HFFc6 (cell line): ENCODE results near the gene XYLT2. TPM values are rescaled to one million over a fixed set of nuclear protein-coding genes. Genes with fewer than 3 reads are reported as not detected.

ENCODE experiments used
- DNase-seq: peaks from one replicate; pipeline ENCODE4 v3.0.0-alpha.2; 2018
- H3K27ac Mint-ChIP-seq: 2 replicates; pipeline ENCODE4 v1.8.0; 2020; ENCODE audit warnings: mild to moderate bottlenecking, mixed read lengths
- H3K27me3 Mint-ChIP-seq: 2 replicates; pipeline ENCODE4 v1.8.0; 2021; ENCODE audit warnings: mild to moderate bottlenecking, moderate library complexity, mixed read lengths; ENCODE audit not compliant: insufficient read depth
- H3K36me3 Mint-ChIP-seq: 2 replicates; pipeline ENCODE4 v1.8.0; 2021; ENCODE audit warnings: low read depth, mixed read lengths
- H3K4me1 Mint-ChIP-seq: 2 replicates; pipeline ENCODE4 v1.8.0; 2020; ENCODE audit warnings: low read depth, mixed read lengths
- H3K4me3 Mint-ChIP-seq: 2 replicates; pipeline ENCODE4 v1.8.0; 2020; ENCODE audit warnings: mild to moderate bottlenecking, moderate library complexity, mixed read lengths
- H3K9me3 Mint-ChIP-seq: 2 replicates; pipeline ENCODE4 v1.8.0; 2020; ENCODE audit warnings: mild to moderate bottlenecking, mixed read lengths
- total RNA-seq, 6 experiments: library from RNA; stranded (reverse); fragmentation: NEBNext Ultra II Directional; extraction: Animal tissue kit (Norgen Biotek cat#: 25700); gene quantifications; 2 replicates in 1 of 6; 3 replicates in 5 of 6; pipeline ENCODE4 v1.2.3, GENCODE V29; 2021
- TF ChIP-seq, protein P1 (sequence below): fragments of 200-600 bp; sonication (generic); IDR thresholded peaks from 2 replicates; pipeline ENCODE4 v1.5.0; 2021; ENCODE audit warnings: antibody characterized with exemption, mild to moderate bottlenecking

Gene XYLT2
- total RNA-seq, 6 experiments from 2014 or later, result 38.9 to 47.1 (median 43.2) TPM

DNA sequence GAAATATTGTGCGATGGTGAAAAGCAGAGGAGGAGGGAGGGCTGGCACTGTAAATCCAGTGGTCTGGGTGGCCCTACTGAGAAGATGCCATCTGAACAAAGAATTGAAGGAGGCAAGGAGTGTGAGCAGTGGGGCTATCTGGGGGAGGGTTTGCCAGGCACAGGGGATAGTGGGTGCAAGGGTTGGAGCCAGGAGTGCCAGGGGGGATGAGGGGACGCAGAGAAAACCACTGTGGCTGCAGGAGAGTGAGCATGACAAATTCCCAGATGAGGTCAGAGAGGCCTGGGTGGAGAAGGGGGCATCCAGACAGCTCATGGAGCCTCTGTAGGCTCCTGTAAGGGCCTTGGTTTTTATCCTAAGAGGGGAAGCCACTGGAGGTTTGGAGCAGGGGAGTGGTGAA is 4.8 kb downstream of the XYLT2 start:
- H3K27ac Mint-ChIP-seq, result no peak overlapping the region
- no peaks in the 10 kb centered on the region for H3K9me3 Mint-ChIP-seq
- no peak overlapping the region for H3K4me3 Mint-ChIP-seq
- no peak for DNase-seq
- TF ChIP-seq, protein P1, sequence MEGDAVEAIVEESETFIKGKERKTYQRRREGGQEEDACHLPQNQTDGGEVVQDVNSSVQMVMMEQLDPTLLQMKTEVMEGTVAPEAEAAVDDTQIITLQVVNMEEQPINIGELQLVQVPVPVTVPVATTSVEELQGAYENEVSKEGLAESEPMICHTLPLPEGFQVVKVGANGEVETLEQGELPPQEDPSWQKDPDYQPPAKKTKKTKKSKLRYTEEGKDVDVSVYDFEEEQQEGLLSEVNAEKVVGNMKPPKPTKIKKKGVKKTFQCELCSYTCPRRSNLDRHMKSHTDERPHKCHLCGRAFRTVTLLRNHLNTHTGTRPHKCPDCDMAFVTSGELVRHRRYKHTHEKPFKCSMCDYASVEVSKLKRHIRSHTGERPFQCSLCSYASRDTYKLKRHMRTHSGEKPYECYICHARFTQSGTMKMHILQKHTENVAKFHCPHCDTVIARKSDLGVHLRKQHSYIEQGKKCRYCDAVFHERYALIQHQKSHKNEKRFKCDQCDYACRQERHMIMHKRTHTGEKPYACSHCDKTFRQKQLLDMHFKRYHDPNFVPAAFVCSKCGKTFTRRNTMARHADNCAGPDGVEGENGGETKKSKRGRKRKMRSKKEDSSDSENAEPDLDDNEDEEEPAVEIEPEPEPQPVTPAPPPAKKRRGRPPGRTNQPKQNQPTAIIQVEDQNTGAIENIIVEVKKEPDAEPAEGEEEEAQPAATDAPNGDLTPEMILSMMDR, result no peak
- peaks cover 4% of the 10 kb centered on the region; the same call in 1 of the 2 replicates for H3K36me3 Mint-ChIP-seq
- no peaks in the 10 kb centered on the region; the same call in 1 of the 2 replicates for H3K27me3 Mint-ChIP-seq
- peaks cover 47% of the 10 kb centered on the region for H3K4me1 Mint-ChIP-seq

DNA sequence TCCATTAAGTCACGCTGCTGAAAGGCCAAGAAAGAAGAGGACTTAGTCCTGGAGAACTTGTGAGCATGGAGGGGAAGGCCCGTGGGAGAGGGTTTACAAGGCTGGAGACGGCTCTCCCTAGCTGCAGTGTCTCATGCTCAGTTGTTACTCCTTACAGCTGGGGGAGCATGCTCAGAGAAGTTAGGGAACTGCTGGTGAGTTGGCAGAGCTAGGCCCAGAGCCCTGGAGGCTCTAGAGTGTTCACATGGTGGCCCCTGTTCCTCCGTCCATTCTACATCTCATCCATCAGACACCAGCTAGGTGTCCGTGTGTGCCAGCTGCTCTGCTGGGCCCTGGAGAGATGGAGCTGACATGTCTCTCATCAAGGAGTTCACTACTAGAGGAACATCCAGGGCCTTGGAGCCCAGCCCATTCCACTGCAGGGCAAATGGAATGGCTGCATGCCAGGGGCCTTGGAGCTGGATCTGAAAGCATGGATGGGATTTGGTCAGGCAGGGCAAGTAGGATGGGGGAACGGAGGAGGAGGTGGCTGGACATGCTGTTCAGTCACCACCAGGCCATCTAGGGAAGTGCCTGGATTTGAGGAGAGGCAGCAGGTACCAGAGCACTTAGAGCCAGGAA is 6.3 kb downstream of the XYLT2 start:
- H3K27ac Mint-ChIP-seq, result no peak overlapping the region
- H3K27me3 Mint-ChIP-seq, result no peaks in the 10 kb centered on the region; the same call in 1 of the 2 replicates
- H3K36me3 Mint-ChIP-seq, result peaks cover 4% of the 10 kb centered on the region; the same call in 1 of the 2 replicates

DNA sequence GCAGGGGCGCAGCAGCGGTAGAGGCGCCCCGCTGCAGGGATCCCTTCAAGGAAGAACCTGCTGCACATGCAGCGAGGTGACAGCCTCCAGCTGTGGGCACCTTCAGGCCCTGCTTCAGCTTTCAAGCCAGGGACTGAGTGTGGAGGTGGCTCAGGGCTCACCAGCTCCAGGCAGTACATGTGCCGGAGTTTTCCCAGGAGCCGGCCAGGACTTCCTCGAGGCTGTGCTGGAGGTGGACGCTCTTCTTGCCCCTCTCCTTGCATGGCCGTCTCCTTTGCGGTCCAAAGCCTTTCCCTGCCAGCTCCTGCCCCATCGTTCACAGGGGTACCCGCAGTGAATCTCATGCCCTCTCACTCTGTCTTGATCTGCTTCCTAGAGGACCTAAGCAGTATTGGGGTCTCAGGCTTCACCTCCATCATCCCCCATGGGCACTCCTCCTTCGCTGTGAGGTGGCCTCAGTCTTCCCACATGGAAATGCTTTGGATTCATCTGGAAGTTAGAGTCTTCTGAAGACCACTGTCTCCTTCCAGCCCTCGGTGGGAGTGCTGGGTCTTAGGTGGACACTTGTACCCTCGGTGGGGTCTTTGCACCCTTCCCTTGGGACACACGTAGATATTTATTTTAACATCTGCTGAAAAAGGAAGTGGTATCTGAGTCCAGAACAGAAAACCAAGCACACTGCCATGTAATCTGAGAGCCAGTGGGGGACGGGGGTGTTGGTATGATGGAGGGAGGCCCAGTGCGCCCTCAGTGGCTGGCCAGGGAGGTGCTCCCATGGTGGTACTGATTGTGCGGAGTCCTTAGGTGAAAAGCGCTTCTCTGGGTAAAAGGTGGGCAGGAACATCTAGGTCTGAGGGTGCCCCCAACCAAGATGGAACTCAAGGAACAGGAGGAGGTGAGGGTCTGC is 7.0 kb downstream of the XYLT2 start:
- H3K36me3 Mint-ChIP-seq, result peaks cover 4% of the 10 kb centered on the region; the same call in 1 of the 2 replicates
- no peaks in the 10 kb centered on the region for H3K9me3 Mint-ChIP-seq
- H3K4me1 Mint-ChIP-seq, result peaks cover 33% of the 10 kb centered on the region
- TF ChIP-seq, protein P1, result no peak
- DNase-seq, result no peak
- no peak overlapping the region for H3K4me3 Mint-ChIP-seq
- no peak overlapping the region for H3K27ac Mint-ChIP-seq
- no peaks in the 10 kb centered on the region; the same call in none of the 2 replicates for H3K27me3 Mint-ChIP-seq

More for the DNA sequence above, 6.3 kb downstream of the XYLT2 start:
- Mint-ChIP-seq H3K9me3 (no peaks in the 10 kb centered on the region), H3K4me3 (no peak overlapping the region), H3K4me1 (peaks cover 41% of the 10 kb centered on the region)
- no peak for DNase-seq
- TF ChIP-seq, protein P1, result no peak

DNA sequence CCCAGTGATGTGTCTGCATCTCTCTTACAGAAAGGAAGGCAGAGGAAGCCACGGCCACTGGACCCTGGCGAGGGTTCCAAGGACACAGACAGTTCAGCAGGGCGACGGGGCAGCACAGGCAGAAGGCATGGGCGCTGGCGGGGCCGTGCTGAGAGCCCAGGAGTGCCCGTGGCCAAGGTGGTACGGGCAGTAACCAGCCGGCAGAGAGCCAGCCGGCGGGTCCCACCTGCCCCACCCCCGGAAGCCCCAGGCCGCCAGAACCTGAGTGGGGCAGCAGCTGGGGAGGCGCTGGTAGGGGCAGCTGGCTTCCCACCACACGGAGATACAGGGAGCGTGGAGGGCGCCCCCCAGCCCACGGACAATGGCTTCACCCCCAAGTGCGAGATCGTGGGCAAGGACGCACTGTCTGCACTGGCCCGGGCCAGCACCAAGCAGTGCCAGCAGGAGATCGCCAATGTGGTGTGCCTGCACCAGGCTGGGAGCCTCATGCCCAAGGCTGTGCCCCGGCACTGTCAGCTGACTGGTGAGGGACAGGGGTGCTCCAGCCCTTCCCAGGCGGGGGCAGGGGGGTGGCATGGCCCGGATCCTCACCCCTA is 7.8 kb downstream of the XYLT2 start:
- Mint-ChIP-seq H3K4me1 (peaks cover 26% of the 10 kb centered on the region), H3K27me3 (no peaks in the 10 kb centered on the region; the same call in none of the 2 replicates), H3K36me3 (peaks cover 4% of the 10 kb centered on the region; the same call in 1 of the 2 replicates), H3K27ac (no peak overlapping the region), H3K4me3 (no peak overlapping the region), H3K9me3 (no peaks in the 10 kb centered on the region)
- no peak for DNase-seq
- TF ChIP-seq, protein P1, result no peak

DNA sequence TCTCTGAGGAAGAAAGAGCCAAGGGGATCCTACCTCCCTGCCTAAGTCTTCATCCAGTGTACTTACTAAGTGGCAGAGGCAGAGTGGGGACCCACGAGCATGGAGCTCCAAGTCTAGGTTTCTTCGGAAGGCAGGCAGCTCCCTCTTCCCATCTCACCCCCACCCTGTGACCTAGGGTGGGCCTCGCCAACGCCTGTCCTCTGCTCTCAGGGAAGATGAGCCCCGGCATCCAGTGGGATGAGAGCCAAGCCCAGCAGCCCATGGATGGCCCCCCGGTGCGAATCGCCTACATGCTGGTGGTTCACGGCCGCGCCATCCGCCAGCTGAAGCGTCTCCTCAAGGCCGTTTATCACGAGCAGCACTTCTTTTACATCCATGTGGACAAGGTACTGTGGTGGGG is 8.3 kb downstream of the XYLT2 start:
- H3K4me1 Mint-ChIP-seq, result peaks cover 21% of the 10 kb centered on the region
- H3K9me3 Mint-ChIP-seq, result no peaks in the 10 kb centered on the region
- H3K27ac Mint-ChIP-seq, result no peak overlapping the region
- H3K27me3 Mint-ChIP-seq, result no peaks in the 10 kb centered on the region; the same call in none of the 2 replicates
- no peak overlapping the region for H3K4me3 Mint-ChIP-seq
- peaks cover 4% of the 10 kb centered on the region; the same call in 1 of the 2 replicates for H3K36me3 Mint-ChIP-seq
- DNase-seq, result no peak
- TF ChIP-seq, protein P1, result no peak
